IPS DF 19.7 (cell line): ENCODE results near the gene CELF1.
A peak's percentile ranks its signal among the peaks of the same experiment; 100 is the strongest.

Experiments
- DNase-seq: peaks from one replicate; pipeline ENCODE4 v3.0.0-alpha.2; 2013; ENCODE audit warnings: low read depth, low spot score

Gene CELF1

DNA sequence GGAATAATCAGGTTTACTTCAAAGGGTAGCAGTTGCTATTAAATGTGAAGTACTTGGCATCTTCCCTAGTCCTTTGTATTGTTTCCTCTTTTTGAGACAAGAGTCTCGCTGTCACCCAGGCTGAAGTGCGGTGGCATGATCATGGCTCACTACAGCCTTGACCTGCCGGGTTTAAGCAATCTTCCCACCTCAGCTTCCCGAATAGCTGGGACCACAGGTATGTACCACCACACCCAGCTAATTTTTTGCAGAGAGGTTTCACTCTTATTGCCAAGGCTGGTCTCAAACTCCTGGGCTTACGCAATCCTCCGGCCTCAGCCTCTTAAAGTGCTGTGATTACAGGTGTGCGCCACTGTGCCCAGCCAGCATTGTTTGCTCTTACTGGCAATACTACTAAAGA, 67.8 kb downstream of the CELF1 start:
- no peak for DNase-seq

DNA sequence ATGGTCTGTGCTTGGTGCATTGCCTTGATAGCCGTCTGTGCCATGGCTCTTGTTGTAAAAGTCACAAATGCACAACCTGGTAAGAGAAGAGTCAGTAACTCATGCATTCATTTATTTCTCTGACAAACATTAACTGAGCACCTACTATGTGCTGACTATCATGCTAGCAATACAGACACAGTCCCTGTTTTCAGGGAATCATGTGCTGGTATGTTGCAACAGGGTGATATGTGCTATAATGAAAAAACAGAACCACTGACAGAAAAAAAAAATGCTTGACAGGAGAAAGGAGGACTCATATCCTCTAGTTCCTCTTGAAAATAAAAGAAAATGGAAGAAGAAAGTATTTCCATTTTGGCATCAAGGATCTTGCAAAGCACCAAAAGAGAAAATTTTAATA, 69.5 kb downstream of the CELF1 start:
- no peak for DNase-seq

DNA sequence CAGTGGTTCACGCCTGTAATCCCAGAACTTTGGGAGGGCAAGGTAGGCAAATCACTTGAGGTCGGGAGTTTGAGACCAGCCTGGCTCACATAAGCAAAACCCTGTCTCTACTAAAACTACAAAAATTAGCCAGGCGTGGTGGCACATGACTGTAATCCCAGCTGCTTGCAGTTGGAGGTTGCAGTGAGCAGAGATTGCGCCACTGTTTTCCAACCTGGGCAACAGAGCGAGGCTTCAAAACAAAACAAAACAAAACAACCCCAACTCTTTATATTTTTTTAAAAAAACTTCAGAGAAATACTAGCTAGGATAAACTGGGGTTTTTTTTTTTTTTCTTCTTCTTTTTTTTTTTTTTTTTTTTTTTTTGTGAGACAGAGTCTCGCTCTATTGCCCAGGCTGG, 72.2 kb downstream of the CELF1 start:
- DNase-seq: no peak

DNA sequence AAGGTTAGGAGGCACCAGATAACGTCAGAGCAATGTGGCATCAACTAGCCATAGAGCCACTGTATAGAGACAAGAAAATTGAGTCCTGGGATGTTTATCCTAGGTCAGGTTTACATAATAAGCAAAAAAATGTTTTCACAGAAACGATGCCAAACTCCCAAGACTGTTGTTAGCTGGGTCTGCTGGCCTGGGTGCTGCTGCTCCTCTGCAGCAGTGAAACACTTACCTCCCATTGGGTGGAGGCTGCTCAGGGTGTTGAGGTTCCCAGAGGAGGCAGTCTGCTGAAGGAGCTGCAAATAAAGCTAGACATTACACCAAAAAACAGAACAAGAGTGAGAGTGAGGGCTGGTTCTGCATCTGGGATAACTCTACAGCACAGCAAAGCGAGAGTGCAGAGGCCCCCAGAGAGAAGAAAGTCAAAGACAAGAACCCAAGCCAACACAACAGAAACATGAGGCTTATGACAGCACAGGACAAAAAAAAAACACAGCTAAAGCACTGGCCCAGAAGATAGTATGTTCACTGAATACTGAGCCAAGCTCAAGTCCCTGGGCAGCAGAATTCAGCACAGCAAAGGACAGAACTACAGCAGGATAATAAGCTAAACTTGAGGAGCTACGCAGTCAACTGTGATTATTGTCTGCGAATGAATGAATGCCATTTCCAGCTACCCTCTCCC, 74.1 kb downstream of the CELF1 start:
- no peak for DNase-seq

DNA sequence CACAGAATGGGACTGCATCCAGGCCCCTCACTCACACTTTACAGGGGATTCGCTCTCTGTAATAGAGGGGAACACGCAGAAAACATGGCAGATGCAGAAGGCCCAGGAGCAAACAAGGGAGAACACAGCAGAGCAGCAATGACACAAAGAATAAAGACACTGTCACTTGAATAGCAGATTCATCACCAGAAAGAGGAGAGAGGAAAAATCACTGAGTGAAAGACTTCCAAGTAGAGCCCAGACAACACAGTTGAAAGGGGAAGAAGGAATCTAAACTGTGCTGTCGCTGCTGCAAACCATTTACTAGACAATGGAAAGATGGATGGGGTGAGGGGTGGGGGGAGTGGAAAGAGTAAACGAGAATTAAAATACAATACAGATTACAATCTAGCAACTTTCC, 75.2 kb downstream of the CELF1 start:
- DNase-seq: no peak

DNA sequence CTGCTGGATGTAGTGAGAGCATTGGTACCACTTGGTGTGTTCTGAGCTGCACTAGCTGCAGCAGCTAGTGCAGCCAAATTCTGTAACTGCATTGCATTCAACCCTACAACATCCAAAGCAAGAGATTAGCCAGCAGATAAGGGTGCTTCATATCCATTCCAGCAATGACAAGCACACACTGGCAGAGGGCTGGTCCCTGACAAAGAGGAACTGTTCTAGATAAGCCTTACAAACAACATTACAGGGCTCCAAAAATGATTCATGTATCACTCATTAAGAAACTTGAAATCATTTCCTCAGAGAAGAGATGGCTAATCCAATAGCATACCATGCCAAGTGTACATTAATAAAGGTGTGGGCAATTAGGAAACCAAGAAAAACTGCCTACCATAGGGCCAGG, 75.6 kb downstream of the CELF1 start:
- DNase-seq: no peak

DNA sequence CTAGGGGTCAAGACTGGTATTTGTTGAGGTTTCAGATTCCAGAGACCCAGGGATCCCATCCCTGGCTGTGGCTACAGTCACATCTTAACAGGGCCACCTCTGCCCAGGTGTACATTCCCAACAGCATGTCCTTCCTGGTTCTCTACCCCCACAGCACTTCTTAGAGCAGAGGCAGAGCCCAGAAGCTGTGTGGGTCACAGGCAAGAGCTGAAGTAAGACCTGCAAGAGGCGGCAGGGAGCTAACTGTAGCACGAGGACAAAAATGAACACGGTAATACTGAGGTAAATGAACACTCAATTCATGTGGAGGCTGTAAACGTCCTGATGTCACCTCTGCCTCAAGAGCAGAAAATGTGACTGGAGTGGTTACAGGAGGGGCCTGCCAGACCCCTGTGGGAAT, 82.3 kb downstream of the CELF1 start:
- DNase-seq: no peak

DNA sequence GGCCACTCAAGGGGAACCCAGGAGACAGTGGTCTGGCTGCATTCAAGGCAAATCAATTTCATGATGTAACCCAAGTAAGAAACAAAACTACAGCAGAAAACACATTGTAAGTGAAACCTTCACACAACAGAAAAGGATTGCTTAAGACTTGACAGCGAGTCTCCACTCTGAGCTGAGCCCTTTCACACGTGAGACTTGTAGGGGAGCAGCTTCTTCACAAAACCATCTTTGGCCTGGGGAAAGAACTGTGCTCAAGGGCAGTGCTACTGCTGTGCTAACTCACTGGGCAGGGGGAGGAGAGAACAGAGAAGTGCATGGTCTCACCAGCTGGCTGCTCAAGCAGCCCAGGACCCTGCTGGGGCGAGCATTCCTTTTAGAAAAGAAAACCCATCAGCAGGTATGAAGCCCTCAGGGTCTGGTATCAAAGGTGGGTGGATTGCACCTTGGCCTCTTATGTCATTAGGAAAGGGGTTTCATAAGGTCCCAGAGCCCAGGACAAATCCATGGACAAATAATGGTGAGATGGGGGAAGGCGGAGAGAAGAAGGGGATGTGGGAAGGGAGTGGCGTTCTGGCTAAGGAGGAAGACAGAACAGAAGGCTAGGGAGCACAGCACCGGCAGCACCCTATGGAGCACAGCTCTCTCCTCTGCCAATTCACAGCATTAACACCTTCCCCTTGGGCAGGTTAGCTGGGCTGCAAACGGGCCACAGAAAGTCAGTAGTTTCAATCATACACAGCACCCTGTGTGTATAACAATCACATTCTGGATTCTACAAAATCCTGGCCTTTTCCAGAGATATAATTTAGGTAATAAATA, 83.4 kb downstream of the CELF1 start:
- DNase-seq: no peak

DNA sequence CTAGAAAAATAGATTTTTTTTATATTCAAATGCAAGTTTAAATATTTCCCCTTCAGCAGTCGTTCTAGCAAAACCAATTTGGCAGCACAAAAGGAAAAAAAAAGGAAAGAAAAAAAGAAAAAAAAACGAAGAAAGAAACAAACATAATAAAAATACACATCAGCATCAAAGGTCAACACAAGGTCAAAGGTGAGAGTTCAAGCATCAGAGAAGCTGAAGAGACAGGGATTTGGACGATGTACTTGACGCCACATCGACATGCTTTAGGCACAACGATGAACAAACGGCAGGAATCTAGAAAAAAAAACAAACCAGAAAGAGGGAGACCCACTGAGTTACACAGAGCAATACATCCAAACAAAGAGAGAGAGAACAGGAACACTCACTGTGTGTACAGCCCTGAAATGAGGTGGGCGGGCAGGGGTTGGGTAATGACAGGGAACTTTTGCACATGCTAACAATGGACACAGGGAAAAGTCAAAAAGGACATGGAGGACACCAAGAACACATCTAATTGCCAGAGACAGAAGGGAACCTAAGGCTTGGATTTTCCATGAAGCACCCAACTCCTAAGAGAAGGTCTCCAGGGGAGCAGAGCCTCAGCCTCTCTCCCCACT, 84.2 kb downstream of the CELF1 start:
- no peak for DNase-seq

DNA sequence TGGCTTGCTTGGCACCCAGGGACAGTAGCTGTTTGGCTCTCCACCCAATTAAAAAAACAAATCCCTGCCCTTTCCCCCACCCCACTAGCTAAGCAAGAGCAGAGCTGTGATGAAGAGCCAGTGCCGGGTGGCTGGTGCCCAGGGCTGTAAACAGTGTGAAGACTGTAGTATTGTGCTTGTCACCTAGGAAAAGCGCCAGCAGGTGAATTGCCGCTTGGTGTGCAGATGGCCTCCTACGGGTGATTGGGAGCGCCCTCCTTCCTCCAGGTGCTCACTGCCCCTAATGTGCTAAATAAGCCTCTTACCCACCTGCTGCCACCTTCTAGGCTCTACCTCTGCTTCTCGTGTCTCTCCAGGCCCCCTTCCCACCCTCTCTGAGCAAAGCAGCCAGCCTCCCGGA, 85.6 kb downstream of the CELF1 start:
- no peak for DNase-seq

DNA sequence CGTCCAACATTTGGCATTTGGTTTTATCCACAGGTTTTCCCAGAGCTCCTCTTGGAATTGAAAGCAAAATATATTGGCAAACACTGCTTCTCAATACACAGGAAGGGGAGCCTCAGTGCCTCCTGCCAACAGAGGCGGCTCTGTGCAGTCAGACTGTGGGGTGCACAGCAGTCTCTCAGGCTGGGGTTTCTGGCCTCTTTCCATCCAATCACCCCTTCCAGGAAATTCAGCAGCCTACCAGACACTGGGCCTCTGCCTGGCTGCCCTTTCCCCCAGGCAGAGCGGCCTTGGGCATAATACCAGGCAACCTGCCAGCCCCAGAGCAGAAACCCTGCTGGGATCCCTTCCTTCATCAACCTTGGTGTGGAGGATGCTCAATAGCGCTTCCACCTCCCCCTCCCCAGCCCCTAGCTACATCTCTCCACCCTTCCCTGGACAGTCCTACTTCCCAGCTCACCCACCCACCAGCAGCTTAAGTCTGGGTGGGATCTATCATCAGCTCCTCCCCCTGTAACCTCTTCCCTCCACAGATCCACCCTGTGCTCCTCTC, 86.2 kb downstream of the CELF1 start:
- no peak for DNase-seq

DNA sequence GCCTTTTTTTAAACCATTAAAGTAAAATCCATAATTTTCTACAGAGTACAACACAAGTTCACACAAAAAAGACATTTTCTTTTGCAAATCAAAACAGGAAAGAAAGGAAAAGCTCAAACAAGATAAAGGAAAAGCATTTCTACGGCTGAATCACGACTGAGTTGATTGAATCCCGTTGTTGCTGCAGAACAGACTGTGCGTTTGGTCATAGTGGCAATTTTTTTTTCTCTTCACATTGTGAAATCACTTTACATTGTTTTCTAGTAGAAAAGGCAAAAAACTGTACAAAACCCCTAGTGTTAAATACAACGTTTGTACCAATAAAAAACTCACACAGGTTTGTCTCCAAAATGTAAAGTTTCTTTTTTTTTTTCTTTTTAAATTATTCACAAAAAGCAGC, 86.7 kb downstream of the CELF1 start:
- DNase-seq: no peak

DNA sequence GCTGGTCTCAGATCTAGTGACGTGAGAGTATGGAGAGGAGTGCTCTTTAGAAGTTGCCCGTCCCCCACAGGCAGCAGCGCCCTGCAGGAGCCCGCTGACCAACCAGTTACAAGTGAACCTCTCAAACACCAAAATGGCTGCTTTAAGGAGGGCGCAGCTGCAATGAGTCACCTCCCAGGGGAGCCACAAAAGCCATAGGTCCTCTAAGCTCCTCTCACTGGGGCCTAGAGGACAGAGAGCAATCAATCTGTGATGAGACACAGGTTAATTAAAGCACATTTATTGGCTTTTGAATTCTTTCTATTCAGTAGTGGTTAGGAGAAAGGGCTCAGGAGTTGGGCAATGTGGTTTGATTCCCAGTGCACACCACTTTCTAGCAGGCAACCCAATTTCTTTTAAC, 88.4 kb downstream of the CELF1 start:
- DNase-seq: no peak

DNA sequence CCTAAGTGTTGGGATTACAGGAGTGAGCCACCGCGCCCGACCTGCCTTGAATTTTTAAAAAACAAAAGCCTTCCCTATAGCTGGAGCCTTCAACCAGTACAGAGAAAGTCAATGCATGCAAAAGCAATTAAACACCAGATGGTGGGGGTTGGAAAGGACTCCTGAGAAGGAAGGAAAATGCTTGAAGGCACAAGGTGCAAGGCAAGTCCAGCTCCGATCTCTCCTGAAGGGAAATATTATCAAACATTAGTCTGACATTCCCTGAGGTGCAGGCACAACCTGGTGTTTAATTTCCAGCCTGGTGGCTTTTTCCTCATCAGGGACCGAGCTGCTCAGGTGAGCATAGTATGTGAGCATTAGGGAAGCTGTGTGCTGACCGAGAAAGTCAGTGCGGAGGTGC, 91.1 kb downstream of the CELF1 start:
- DNase-seq: no peak

DNA sequence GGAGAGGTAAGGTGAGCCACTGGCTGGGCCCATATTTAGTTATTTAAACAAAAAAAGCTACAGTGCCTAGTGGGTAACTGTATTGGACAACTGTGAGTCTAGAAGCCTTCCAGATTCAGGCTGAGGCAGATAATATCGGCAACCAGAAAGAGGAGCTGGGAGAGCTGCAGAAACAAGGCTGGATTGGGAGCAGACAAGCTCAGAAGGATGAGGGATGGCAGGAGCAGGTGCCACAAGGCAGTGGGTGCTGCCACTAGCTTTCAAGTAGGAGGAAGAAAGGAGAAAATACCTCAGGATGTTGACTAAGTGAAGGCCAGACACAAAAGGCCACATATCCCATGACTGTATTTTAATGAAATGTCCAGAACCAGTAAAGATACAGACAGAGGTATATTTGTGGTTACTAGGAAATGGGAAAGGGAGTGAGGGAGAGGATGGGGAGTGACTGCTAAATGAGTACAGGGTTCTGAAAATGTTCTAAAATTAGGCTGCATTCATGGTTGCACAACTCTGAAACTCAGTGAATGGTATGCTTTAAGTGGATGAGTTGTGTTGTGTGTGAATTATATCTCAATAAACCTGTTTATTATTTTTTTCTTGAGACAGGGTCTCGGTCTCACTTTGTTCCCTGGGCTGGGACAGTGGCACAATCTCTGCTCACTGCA, 92.2 kb downstream of the CELF1 start:
- no peak for DNase-seq

DNA sequence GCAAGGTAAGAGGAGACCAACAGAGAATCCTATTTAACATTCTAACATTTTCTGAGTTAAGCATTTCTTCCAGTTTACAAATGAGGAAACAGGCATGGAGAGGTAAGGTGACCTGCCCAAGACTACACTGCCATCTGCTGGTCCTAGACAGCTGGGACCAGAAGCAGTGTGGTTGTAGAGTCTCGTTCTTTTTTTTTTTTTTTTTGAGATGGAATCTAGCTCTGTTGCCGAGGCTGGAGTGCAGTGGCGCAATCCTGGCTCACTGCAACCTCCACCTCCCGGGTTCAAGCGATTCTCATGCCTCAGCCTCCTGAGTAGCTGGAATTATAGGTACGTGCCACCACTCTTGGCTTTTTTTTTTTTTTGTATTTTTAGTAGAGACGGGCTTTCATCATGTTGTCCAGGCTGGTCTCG, 98.7 kb downstream of the CELF1 start:
- DNase-seq: peak; percentile 52

DNA sequence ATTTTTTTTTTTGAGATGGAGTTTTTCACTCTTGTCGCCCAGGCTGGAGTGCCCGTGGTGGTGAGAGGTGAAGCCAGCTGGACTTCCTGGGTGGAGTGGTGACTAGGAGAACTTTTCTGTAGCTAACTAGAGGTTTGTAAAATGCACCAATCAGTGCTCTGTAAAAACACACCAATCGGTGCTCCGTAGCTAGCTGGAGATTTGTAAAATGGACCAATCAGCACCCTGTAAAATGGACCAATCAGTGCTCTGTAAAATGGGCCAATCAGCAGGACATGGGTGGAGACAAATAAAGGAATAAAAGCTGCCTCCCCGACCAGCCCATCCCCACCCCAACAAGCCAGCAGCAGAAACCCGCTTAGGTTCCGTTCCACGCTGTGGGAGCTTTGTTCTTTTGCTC, 99.6 kb downstream of the CELF1 start:
- DNase-seq: no peak

DNA sequence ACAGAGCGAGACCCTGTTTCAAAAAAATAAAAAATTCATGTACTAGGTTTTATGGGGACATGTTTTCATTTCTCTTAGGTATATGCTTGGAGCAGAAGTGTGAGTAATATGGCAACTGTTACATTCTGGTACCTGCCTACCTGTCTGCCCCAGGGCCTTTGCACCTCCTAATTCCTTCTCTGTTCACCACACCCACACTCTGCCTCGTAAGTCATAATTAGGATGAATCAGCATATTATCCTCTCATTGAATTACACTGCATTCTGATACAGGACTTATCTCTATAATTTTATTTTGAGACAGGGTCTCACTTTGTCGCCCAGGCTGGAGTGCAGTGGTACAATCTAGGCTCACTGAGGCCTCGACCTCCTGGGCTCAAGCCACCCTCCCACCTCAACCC, 100.9 kb downstream of the CELF1 start:
- no peak for DNase-seq

DNA sequence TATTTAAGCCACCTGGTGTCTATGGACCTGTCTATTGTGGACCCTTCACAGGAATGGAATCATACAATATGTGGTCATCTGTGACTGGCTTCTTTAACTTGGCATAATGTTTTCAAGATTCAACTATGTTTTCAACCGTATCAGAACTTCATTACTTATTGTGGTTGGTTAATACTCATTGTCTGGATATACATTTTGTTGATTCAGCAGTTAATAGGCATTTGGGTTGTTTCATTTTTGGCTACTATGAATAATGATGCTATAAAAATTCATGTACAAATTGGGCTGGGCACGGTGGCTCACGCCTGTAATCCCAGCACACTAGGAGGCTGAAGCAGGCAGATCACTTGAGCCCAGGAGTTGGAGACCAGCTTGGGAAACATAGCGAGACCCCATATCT, 101.5 kb downstream of the CELF1 start:
- no peak for DNase-seq

DNA sequence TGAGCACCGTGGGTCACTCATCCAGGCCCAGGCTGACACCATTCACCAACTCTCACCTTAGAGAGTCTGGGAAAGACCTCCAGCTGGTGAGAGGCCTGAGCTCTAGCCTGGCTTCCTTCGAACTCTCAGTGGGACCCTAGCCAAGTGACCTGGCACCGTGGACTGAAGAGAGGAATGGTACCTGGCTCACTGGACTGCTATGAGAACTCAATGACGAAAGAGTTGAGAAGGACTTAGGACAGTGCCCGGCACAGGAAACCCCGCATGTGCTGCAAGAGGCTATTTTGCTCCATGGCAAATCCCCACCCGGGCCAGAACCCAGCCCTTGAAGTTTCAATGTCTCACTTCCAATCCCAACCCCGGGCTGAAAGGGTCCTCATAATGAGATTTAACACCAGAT, 103.4 kb downstream of the CELF1 start:
- DNase-seq: no peak

DNA sequence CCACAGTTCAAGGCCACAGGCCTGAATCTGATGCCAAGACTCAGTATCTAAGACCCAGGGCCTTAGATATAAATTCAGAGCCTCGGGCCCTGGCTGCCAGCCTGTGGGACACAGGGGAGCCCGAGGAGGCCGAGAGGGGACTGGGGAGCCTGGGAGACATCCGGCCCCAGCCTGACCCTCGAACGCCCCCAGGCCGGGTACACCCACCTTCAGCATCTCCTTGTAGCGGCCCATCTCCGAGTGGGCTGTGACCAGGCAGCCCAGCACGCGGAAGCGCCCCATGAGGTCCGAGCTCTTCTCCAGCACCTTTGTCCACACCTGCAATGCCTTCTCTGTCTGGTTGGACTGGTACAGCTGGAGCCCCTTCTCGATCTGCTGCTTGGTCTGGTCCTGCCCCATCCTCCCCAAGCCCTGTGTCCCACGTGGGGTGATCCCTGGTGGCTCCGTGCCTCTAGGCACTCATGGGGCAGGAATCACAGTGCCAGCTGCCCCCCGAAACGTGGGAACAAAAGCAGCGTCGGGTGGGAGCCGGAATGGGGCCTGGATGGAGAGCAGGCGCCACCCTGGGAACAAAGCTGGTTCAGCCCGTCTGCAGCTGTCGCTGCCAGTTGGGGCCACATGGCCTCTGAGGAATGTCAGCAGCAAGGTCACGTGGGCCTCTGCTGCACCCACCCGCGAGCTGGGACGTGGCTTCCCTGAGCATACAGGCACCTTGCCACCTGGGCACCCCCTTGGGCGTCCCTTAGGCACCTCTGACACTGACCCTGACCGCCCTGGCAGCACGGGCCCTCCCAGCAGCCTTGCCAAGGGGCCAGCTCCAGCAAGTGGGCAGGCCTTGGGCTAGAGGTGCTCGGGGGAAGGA, 104.1 kb downstream of the CELF1 start, which contains the start of gene RAPSN:
Gene RAPSN, minus strand, starts transcription at position 571 of the 862 bp plus-strand sequence. Its CDS starts 172 bp downstream, at position 399.
- DNase-seq: no peak
